GM19023 (cell line): Measurements from ENCODE around the gene FOXK1.

ENCODE experiments used
- ATAC-seq: cut with Tn5 transposase; IDR thresholded peaks from one replicate; pipeline ENCODE4 v1.9.1; 2021; ENCODE audit warnings: mild to moderate bottlenecking, moderate library complexity; ENCODE audit not compliant: unreplicated experiment

Gene FOXK1

GRCh38 chr7:4720225-4720624, 38.1 kb downstream of the FOXK1 start:
- no peak for ATAC-seq

- no peak for ATAC-seq
These were observed 40.2 kb downstream of the FOXK1 start for GRCh38 chr7:4722308-4722707.

DNA sequence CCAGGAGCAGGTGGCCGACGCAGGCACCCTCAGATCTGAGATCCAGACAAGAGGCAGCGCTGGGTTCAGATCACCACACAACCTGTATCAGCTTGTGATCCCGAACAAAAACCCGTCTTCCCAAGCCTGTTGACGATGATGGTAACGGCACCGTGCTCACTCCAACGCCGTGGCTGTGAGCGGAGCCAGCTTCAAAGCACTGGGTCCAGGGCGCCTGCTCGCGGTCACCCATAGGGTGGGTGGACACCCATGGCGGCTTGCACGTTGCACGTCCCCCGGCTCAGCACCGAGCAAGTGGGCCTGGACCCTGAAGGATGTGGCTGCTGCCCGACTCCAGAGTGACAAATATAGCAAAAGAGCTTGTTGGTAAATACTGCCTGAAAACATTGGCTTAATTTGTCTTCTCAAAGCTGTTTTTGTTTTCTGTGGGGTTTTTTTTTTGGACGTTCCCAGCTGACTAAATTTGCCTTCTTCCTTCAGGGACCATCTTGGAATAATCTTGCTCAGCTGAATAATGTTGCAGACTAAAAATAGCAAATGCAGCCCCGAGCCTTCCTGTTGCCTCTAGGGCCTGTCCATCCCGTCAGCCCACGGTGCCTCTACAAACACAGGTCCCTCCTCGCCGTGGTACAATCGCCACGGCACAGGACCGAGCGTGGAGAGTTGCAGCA, 41.0 kb downstream of the FOXK1 start:
- ATAC-seq, result no peak

DNA sequence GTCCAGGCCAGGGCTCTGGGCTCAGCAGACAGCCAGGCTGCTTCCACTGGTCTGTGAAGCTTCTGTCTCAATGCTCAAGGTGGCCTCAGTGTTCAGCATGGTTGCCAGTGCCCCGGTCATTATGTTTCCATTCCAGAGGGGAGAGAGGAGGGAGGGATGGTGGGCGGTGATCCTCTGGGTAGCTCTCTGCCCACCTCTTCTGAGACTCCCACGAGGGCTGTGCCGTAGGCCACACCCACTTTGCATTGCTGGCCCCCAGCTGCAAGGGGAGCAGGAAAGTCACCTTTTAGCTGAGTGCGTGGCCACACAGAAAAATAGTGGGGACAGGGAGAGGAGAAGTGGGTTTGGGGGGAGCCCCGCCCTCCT, 42.5 kb downstream of the FOXK1 start:
- ATAC-seq, result peak; percentile 29

DNA sequence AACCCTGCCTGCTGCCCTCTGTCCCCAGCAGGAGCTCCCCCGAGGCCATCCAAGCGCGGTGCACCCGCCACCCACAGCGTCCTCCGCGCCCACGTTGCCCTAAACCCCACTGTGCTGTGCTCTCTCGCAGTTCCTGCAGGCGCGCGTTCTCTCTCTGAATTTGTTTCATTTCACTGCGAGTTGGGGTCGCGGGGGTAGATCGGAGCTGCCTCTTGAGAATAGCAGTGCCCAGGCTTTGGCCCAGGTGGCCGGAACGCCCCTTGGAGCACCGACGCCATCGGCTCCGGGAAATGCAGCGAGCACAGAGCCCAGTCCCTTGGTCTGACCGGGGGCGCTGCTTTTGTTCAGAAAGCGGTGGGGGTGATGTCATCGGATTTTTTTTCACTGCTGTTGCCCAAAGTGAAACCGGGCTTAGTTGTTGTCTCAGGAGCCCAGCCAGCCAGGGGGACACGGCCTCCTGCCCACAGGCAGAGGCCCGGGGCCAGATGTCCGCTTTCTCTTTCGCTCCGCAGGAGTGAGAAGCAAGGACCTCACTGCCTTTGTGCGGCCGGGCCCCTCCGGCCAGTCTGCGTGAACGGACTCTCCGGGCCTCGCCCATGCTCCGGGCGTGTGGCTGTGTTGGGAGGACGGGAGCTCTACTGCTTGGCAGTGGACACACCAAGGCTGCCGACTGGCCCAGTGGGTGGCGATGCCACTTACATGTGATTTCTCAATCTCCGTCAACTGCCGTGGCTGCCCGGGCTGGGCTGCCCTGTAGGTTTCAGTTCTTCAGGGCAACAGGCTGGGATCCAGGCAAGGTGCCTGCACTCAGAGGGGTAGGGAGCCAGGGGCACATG, 43.1 kb downstream of the FOXK1 start:
- peak; percentile 84 for ATAC-seq

DNA sequence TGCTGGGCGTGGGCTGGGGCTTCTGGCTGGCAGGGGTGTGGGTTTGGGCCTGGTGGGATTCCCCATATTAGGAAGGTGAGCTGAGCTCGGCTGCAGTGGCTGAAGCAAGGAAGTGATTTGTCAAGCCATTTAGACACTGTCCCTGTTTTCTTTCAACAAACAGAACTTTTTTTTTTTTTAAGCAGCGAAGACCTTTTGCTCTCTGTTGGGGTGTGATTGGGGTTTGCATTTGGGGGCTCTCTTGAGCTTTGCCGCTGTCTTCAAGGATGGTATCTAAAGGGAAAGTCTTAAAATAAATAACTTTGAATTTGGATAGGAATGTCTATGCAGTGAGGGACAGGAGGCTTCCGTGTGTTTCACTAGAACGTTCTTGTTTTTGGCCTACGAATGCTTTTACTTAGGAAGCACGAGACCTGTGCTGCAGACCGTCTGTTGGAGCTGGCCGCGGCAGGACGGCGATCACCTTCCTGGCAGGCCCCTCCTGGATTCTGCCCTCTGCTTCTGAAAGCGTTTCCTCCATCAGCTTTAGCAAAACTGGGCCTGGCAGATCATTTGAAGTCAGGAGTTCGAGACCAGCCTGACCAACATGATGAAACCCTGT, 43.9 kb downstream of the FOXK1 start:
- ATAC-seq, result no peak

- ATAC-seq, result no peak
These were observed 44.5 kb downstream of the FOXK1 start for GRCh38 chr7:4726566-4726965.

- ATAC-seq, result no peak
These were observed 46.0 kb downstream of the FOXK1 start for GRCh38 chr7:4727914-4728705.

- no peak for ATAC-seq
These were observed 47.2 kb downstream of the FOXK1 start for GRCh38 chr7:4729266-4729665.

DNA sequence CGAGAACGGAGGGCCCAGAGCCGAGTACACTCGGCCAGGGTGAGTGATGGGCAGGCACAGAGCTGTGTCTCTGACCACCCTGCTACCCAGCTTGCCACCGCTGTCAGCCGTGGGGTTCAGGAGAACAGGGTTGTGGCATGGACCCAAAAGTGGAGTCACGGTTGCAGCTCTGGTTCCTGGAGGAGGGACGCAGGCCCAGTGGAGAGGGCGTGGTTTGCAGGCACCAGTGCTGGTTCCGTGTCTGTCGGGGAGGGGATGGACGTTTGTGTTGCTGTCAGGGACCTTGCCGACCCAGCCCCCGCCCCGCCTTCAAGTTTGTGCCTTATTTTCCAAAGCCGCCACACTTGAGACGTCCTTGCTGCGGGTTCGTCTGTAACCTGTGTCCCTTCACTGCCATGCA, 48.2 kb downstream of the FOXK1 start:
- ATAC-seq, result no peak

GRCh38 chr7:4730971-4731370, 48.9 kb downstream of the FOXK1 start:
- no peak for ATAC-seq

GRCh38 chr7:4731803-4732202, 49.7 kb downstream of the FOXK1 start:
- no peak for ATAC-seq

GRCh38 chr7:4733936-4734528, 51.9 kb downstream of the FOXK1 start:
- ATAC-seq, result no peak

DNA sequence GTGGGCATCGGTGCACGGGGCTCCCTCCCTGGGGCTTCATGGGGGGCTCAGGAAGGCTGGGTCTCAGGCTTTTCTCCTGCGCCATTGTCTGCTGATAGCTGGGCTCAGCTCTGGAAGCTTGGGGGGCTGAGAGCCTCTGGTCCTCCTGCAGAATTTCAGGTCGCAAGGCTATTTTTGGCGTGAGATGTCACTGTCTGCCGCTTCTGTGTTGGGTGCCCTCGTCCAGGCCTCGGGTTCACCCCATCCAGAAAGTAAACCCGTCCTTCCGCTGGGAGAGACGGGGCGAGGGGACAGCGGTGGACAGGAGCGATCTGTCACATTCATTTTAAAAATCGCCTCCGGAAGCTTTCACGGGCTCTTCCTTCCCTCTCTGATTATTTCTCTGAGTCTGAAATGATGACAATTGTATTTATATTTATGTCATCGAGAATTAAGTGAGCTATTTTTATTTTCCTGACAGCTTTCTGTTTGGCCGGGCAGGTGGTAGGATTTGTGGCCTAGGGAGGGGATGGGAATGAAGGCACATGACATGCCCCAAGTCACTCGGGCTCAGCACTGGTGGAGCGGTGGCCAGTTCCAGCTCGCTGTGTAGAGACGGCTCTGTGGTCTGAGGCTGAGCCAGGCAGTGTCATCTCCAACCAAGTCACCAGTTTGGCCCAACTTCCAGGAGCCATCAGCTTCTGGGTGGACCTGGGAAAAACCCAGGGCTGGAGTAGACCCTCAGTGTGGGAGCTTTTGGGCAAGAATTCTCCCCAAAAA, 52.7 kb downstream of the FOXK1 start:
- ATAC-seq, result no peak

- no peak for ATAC-seq
These were observed 55.2 kb downstream of the FOXK1 start for GRCh38 chr7:4737300-4737699.

DNA sequence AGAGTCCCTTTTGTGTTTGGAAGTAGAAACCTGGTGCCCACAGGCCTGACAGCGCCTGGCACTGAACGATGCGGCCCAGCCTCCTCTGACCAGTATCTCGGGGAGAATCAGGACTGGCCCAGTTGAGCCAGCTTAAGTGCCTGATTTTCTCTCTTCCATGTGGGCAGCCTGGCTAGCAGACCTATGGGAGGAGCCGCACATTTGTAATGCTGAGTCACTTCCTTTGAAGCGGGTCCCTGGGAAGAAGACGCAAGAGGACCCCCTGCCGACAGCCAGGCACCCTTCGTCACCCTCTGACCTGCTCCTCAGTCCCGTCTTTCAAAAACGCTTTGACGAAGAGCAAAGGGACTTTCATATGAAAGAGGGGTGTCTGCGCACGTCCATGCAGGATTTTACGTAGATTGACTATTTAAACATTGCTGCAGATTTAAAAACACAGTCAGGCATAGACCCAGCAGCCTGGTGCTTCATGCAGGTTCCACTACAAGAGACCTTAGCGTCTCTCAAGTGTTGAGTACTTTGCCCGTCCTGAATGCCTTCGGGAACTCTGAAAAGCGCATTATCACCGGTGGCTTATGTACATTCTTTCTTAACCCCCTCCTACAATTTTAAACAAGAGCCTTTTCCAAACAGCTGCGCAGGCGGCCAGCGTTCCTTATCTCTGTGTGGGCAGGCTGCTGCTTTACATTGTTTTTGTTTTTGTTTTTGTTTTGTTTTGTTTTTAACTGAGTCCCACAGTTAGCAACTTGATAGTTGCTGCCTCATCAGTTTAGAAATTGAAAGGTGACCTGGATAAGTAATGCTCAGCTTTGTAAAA, 56.8 kb downstream of the FOXK1 start:
- ATAC-seq, result no peak

DNA sequence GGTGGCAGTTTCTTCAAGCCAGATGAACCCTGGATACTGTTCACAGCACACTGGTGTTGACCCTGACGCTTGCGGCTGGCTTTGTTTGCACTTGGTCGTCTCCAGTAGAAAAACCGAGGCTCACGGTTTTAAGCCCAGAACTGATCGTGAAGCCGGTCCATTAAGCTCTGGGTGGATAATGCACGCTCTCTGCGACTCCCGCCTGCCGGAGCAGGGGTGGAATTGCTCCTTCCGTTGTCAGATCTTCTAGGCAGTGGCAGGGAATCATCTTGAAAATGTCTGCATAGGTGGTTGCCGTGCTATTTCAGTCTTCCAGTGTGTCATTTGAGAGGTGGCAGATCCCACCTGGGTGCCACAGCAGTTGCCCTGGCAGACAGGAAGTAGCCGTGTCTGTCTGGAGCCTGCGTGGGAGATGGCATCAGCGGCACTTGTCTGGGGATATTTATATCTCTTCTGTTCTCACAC, 57.5 kb downstream of the FOXK1 start:
- ATAC-seq, result no peak

DNA sequence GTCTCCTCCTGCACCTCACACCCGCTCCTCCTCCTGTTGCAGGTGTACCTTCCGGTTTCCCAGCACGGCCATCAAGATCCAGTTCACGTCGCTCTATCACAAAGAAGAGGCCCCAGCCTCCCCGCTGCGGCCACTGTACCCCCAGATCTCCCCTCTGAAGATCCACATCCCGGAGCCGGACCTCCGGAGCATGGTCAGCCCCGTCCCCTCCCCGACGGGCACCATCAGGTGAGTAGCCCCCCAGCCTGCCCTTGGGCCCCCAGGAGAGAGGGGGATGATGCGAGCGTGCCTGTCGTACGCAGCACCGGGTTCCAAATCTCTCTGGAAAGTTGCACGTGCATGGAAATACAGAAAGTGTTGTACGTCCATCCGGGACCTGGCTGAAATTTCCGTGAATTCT, 58.7 kb downstream of the FOXK1 start:
- ATAC-seq, result no peak

- no peak for ATAC-seq
These were observed 60.0 kb downstream of the FOXK1 start for GRCh38 chr7:4742051-4742573.
